DOHH2 (cell line): Measurements from ENCODE around the gene ESRRB.

Experiments used
- CTCF ChIP-seq: fragments of 200-600 bp; sonication (generic); IDR thresholded peaks from one replicate; pipeline ENCODE4 v1.5.1; 2014; ENCODE audit warnings: antibody characterized with exemption, mild to moderate bottlenecking, low read depth, low read length; ENCODE audit not compliant: poor library complexity, severe bottlenecking
- EZH2phosphoT487 ChIP-seq: fragments of 200-600 bp; sonication (generic); IDR thresholded peaks from 2 replicates; pipeline ENCODE4 v1.6.1; 2017; ENCODE audit warnings: borderline replicate concordance, mild to moderate bottlenecking, antibody characterized with exemption, low read length, moderate library complexity, mixed read lengths

GRCh38 chr14:76510181-76510580 lies 134.2 kb downstream of the ESRRB start:
- TF ChIP-seq CTCF, result no peak
- TF ChIP-seq EZH2phosphoT487, result no peak
